ENCODE data around the gene CXCR3.

DNA sequence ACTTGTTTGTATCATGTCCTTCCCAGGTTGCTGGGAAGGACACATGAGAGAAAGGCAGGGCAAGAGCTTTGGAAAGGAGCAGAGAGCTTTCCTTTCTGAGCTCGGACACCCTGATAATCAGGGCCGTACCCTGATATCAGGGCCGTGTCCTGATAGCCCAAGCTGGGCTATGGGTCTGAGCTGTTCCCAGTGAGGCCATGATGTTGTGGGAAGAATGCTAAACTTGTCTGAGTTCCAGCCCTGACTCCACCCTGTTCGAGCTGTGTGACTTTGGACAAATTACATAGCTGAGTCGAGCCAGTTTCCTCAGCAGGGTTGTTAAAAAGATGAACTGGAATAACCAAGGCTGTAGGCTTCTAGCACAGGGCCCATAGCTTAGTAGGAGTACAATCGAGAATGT, 3.3 kb upstream of the CXCR3 start:
- TF ChIP-seq POLR2A (IDR thresholded peaks at IDR 0.05) = no peak
- TF ChIP-seq, protein P1, sequence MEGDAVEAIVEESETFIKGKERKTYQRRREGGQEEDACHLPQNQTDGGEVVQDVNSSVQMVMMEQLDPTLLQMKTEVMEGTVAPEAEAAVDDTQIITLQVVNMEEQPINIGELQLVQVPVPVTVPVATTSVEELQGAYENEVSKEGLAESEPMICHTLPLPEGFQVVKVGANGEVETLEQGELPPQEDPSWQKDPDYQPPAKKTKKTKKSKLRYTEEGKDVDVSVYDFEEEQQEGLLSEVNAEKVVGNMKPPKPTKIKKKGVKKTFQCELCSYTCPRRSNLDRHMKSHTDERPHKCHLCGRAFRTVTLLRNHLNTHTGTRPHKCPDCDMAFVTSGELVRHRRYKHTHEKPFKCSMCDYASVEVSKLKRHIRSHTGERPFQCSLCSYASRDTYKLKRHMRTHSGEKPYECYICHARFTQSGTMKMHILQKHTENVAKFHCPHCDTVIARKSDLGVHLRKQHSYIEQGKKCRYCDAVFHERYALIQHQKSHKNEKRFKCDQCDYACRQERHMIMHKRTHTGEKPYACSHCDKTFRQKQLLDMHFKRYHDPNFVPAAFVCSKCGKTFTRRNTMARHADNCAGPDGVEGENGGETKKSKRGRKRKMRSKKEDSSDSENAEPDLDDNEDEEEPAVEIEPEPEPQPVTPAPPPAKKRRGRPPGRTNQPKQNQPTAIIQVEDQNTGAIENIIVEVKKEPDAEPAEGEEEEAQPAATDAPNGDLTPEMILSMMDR (IDR thresholded peaks at IDR 0.05) = no peak

Data from adrenal gland (tissue), 5 donors.